GM12801 (cell line): Measurements from ENCODE around the gene TBC1D9.

Experiments used
- CTCF ChIP-seq: IDR thresholded peaks from one replicate; pipeline ENCODE4 v1.5.1; 2011; ENCODE audit warnings: control low read depth; ENCODE audit not compliant: insufficient read length; ENCODE audit errors: extremely low read depth

TBC1D9 gene

GRCh38 chr4:140642674-140643437 lies 113.3 kb downstream of the TBC1D9 start:
- no peak for TF ChIP-seq CTCF

GRCh38 chr4:140641789-140642439 lies 114.3 kb downstream of the TBC1D9 start:
- no peak for TF ChIP-seq CTCF

- TF ChIP-seq CTCF = no peak
Measured at GRCh38 chr4:140641105-140641555, 115.1 kb downstream of the TBC1D9 start.

- TF ChIP-seq CTCF = no peak
Measured at GRCh38 chr4:140640150-140640748, 115.9 kb downstream of the TBC1D9 start.

- TF ChIP-seq CTCF = no peak
Measured at GRCh38 chr4:140639066-140639465, 117.1 kb downstream of the TBC1D9 start.

- TF ChIP-seq CTCF = no peak
Measured at GRCh38 chr4:140637836-140638235, 118.3 kb downstream of the TBC1D9 start.

GRCh38 chr4:140635606-140636005 lies 120.6 kb downstream of the TBC1D9 start:
- no peak for TF ChIP-seq CTCF
